Stimulated activated CD8-positive, alpha-beta memory T cell treated with anti-CD3 and anti-CD28 coated beads, Interleukin-7, amount 100 ng/mL, for 48 hours (primary cell): ENCODE data around the gene MEIS2.
"Not testable (repeated sequence)": the region's sequence is repeated elsewhere in the genome, so short reads cannot be mapped to it uniquely, and the experiment has no call there.

Experiments
- DNase-seq, 2 donors: peaks; one replicate each; pipeline ENCODE4 v3.0.0-alpha.2; 2020; ENCODE audit warnings: low read depth in 1 of 2; ENCODE audit errors: extremely low read depth in 1 of 2

The MEIS2 gene

GRCh38 chr15:37014137-37014536 is 86.2 kb downstream of the MEIS2 start:
- DNase-seq: no peak

- DNase-seq: no peak
Measured at GRCh38 chr15:37010595-37010994, 89.8 kb downstream of the MEIS2 start.

GRCh38 chr15:37009288-37009687 is 91.1 kb downstream of the MEIS2 start:
- no peak for DNase-seq

- no peak for DNase-seq
Measured at GRCh38 chr15:37008205-37008604, 92.1 kb downstream of the MEIS2 start.

GRCh38 chr15:37007301-37007700 is 93.0 kb downstream of the MEIS2 start:
- no peak for DNase-seq

GRCh38 chr15:37004981-37005735 is 95.2 kb downstream of the MEIS2 start:
- no peak for DNase-seq

GRCh38 chr15:37004373-37004869 is 95.9 kb downstream of the MEIS2 start:
- DNase-seq: no peak

GRCh38 chr15:37002041-37002672 is 98.2 kb downstream of the MEIS2 start:
- no peak for DNase-seq

- no peak for DNase-seq
Measured at GRCh38 chr15:37001417-37001816, 98.9 kb downstream of the MEIS2 start.

GRCh38 chr15:36999778-37000177 is 100.6 kb downstream of the MEIS2 start:
- no peak for DNase-seq

- no peak for DNase-seq
Measured at GRCh38 chr15:36996538-36997181, 103.7 kb downstream of the MEIS2 start.

- no peak for DNase-seq
Measured at GRCh38 chr15:36996121-36996520, 104.2 kb downstream of the MEIS2 start.

- DNase-seq: no peak
Measured at GRCh38 chr15:36994790-36995189, 105.6 kb downstream of the MEIS2 start.

- DNase-seq: no peak
Measured at GRCh38 chr15:36992454-36992853, 107.9 kb downstream of the MEIS2 start.

- no peak for DNase-seq
Measured at GRCh38 chr15:36988947-36989346, 111.4 kb downstream of the MEIS2 start.

GRCh38 chr15:36982430-36982829 is 117.9 kb downstream of the MEIS2 start:
- no peak for DNase-seq

GRCh38 chr15:36980281-36980680 is 120.1 kb downstream of the MEIS2 start:
- DNase-seq: not testable (repeated sequence)

GRCh38 chr15:36978625-36979024 is 121.7 kb downstream of the MEIS2 start:
- no peak for DNase-seq

GRCh38 chr15:36978126-36978525 is 122.2 kb downstream of the MEIS2 start:
- DNase-seq: no peak

GRCh38 chr15:36977659-36978058 is 122.7 kb downstream of the MEIS2 start:
- DNase-seq: no peak

- DNase-seq: no peak
Measured at GRCh38 chr15:36972704-36973103, 127.6 kb downstream of the MEIS2 start.

GRCh38 chr15:36970522-36970921 is 129.8 kb downstream of the MEIS2 start:
- DNase-seq: no peak
